Astrocyte (in vitro differentiated cells and primary cell): ENCODE data around the gene ZNF410. TPM values are rescaled to one million over a fixed set of nuclear protein-coding genes. Genes with fewer than 3 reads are reported as not detected.

Experiments used
- DNase-seq: peaks from one replicate; pipeline ENCODE4 v3.0.0-alpha.2; 2010; ENCODE audit warnings: low read depth
- FAIRE-seq: peaks from 2 replicates; lab custom pipeline; 2011; peaks lifted over from hg19 to GRCh38; lab: Jason Lieb, UNC
- H2AFZ ChIP-seq: 2 replicates; pipeline ENCODE4 v1.6.0; 2012; ENCODE audit warnings: low read depth, low read length, inconsistent platforms
- H3K27ac ChIP-seq: 2 replicates; pipeline ENCODE4 v1.5.1; 2011; ENCODE audit warnings: low read depth, low read length, inconsistent platforms
- H3K27me3 ChIP-seq: 2 replicates; pipeline ENCODE4 v1.6.0; 2011; ENCODE audit warnings: low read length, inconsistent platforms; ENCODE audit not compliant: insufficient read depth
- H3K36me3 ChIP-seq: 2 replicates; pipeline ENCODE4 v1.5.1; 2011; ENCODE audit warnings: low read length, inconsistent platforms; ENCODE audit not compliant: insufficient read depth
- H3K4me1 ChIP-seq: 2 replicates; pipeline ENCODE4 v1.5.1; 2011; ENCODE audit warnings: low read length, inconsistent platforms; ENCODE audit not compliant: insufficient read depth
- H3K4me2 ChIP-seq: 2 replicates; pipeline ENCODE4 v1.6.0; 2012; ENCODE audit warnings: low read length, inconsistent platforms
- H3K4me3 ChIP-seq: 2 replicates; pipeline ENCODE4 v1.5.1; 2011; ENCODE audit warnings: low read depth, mild to moderate bottlenecking, low read length, inconsistent platforms; ENCODE audit not compliant: insufficient read depth
- H3K79me2 ChIP-seq: 2 replicates; pipeline ENCODE4 v1.6.0; 2012; ENCODE audit warnings: mild to moderate bottlenecking, low read length, inconsistent platforms; ENCODE audit not compliant: insufficient read depth
- H3K9ac ChIP-seq: 2 replicates; pipeline ENCODE4 v1.6.0; 2012; ENCODE audit warnings: mild to moderate bottlenecking, low read length, inconsistent platforms
- H3K9me3 ChIP-seq: 2 replicates; pipeline ENCODE4 v1.5.1; 2012; ENCODE audit warnings: low read depth, mild to moderate bottlenecking, low read length, inconsistent platforms; ENCODE audit not compliant: insufficient read depth
- H4K20me1 ChIP-seq: 2 replicates; pipeline ENCODE4 v1.6.0; 2012; ENCODE audit warnings: low read length, inconsistent platforms; ENCODE audit not compliant: insufficient read depth
- H3K27ac Mint-ChIP-seq: one replicate; pipeline ENCODE4 v1.8.0; 2021; ENCODE audit warnings: mild to moderate bottlenecking, mixed read lengths; ENCODE audit not compliant: unreplicated experiment
- H3K27me3 Mint-ChIP-seq: one replicate; pipeline ENCODE4 v1.8.0; 2021; ENCODE audit warnings: low read depth, mixed read lengths; ENCODE audit not compliant: unreplicated experiment
- H3K36me3 Mint-ChIP-seq: one replicate; pipeline ENCODE4 v1.8.0; 2021; ENCODE audit warnings: low read depth, mixed read lengths; ENCODE audit not compliant: unreplicated experiment
- H3K4me1 Mint-ChIP-seq: one replicate; pipeline ENCODE4 v1.8.0; 2021; ENCODE audit warnings: low read depth, mixed read lengths; ENCODE audit not compliant: unreplicated experiment
- H3K4me3 Mint-ChIP-seq: one replicate; pipeline ENCODE4 v1.8.0; 2021; ENCODE audit warnings: mild to moderate bottlenecking, moderate library complexity, mixed read lengths; ENCODE audit not compliant: unreplicated experiment
- H3K9me3 Mint-ChIP-seq: one replicate; pipeline ENCODE4 v1.8.0; 2021; ENCODE audit warnings: mild to moderate bottlenecking, mixed read lengths; ENCODE audit not compliant: unreplicated experiment
- EZH2 ChIP-seq: IDR thresholded peaks from 2 replicates; pipeline ENCODE4 v1.6.1; 2012; ENCODE audit warnings: mild to moderate bottlenecking, low read length, inconsistent platforms; ENCODE audit not compliant: insufficient read depth
- total RNA-seq: library from RNA; stranded (reverse); gene quantifications from 2 replicates; pipeline ENCODE4 v1.2.1, GENCODE V29; 2021
- TF ChIP-seq, protein P1 (sequence below): IDR thresholded peaks from 2 replicates; pipeline ENCODE4 v1.5.1; 2011; ENCODE audit warnings: low read depth, mild to moderate bottlenecking, inconsistent platforms, low read length, moderate library complexity; ENCODE audit not compliant: insufficient read depth

ZNF410 gene
- total RNA-seq, 1 donor from 2014 or later: 42.9 TPM

DNA sequence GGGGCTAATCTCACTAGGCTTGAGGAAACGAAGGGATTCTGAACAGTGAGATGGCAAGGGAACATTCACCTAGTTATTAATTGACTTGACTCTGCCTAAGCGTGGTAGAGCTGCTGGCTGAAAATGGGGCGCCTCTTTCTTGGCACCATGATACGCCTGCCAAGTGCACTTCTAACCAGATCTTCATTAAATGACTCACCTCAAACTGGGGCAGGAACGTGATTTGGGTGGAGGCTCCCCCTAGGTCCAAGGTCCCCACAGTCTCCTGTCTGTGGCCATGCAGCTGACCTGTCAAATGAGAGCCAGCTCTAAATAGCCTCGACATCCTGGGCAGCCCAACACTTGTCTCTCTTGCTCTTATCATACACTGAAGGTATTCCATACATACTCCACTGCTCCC lies 89.5 kb downstream of the ZNF410 start:
- Histone ChIP-seq H3K79me2 (no peaks in the 10 kb centered on the region), H3K4me3 (no peak overlapping the region), H3K36me3 (peaks cover 3% of the 10 kb centered on the region), H3K27me3 (no peaks in the 10 kb centered on the region), H3K4me2 (no peak overlapping the region), H3K9ac (no peak overlapping the region), H3K27ac (no peak overlapping the region), H2AFZ (no peak overlapping the region), H3K9me3 (no peaks in the 10 kb centered on the region), H4K20me1 (no peaks in the 10 kb centered on the region), H3K4me1 (peaks cover 3% of the 10 kb centered on the region)
- Mint-ChIP-seq H3K9me3 (peaks cover 2% of the 10 kb centered on the region), H3K36me3 (peaks cover 5% of the 10 kb centered on the region), H3K4me3 (no peak overlapping the region), H3K27ac (no peak overlapping the region), H3K27me3 (no peaks in the 10 kb centered on the region), H3K4me1 (peaks cover 2% of the 10 kb centered on the region)
- no peak for FAIRE-seq
- TF ChIP-seq, protein P1, sequence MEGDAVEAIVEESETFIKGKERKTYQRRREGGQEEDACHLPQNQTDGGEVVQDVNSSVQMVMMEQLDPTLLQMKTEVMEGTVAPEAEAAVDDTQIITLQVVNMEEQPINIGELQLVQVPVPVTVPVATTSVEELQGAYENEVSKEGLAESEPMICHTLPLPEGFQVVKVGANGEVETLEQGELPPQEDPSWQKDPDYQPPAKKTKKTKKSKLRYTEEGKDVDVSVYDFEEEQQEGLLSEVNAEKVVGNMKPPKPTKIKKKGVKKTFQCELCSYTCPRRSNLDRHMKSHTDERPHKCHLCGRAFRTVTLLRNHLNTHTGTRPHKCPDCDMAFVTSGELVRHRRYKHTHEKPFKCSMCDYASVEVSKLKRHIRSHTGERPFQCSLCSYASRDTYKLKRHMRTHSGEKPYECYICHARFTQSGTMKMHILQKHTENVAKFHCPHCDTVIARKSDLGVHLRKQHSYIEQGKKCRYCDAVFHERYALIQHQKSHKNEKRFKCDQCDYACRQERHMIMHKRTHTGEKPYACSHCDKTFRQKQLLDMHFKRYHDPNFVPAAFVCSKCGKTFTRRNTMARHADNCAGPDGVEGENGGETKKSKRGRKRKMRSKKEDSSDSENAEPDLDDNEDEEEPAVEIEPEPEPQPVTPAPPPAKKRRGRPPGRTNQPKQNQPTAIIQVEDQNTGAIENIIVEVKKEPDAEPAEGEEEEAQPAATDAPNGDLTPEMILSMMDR: no peak
- TF ChIP-seq EZH2: no peak
- no peak for DNase-seq

GRCh38 chr14:73977896-73978295 lies 91.2 kb downstream of the ZNF410 start:
- peaks cover 5% of the 10 kb centered on the region for H3K36me3 Mint-ChIP-seq
- Histone ChIP-seq H3K4me3 (no peak overlapping the region), H3K27me3 (no peaks in the 10 kb centered on the region), H3K79me2 (no peaks in the 10 kb centered on the region), H3K9me3 (no peaks in the 10 kb centered on the region), H2AFZ (no peak overlapping the region), H3K27ac (no peak overlapping the region), H3K36me3 (peaks cover 2% of the 10 kb centered on the region), H3K9ac (no peak overlapping the region), H3K4me1 (peaks cover 3% of the 10 kb centered on the region), H3K4me2 (peak overlapping the region; percentile 9), H4K20me1 (no peaks in the 10 kb centered on the region)
- peaks cover 2% of the 10 kb centered on the region for H3K9me3 Mint-ChIP-seq
- FAIRE-seq (no peak), DNase-seq (peak; percentile 38)
- TF ChIP-seq, protein P1: no peak
- no peak for TF ChIP-seq EZH2
- H3K4me1 Mint-ChIP-seq: peaks cover 2% of the 10 kb centered on the region
- no peaks in the 10 kb centered on the region for H3K27me3 Mint-ChIP-seq
- no peak overlapping the region for H3K4me3 Mint-ChIP-seq
- H3K27ac Mint-ChIP-seq: no peak overlapping the region

Other genes with a start within 250 kb of the ZNF410 start
- gene DNAL1, start 241.9 kb upstream of the ZNF410 start, total RNA-seq: 24.9 and 27.4 TPM in 2 replicates
- gene PNMA1, start 172.5 kb upstream of the ZNF410 start, total RNA-seq: 67.4 and 74.3 TPM in 2 replicates
- 5.8 and 7.0 TPM in 2 replicates for gene PTGR2, start 35.0 kb upstream of the ZNF410 start, total RNA-seq
- gene FAM161B, start 63.2 kb downstream of the ZNF410 start, total RNA-seq: 2.6 and 3.0 TPM in 2 replicates
- gene COQ6, start 63.4 kb downstream of the ZNF410 start, total RNA-seq: 12.8 and 15.3 TPM in 2 replicates
- 9.5 and 9.7 TPM in 2 replicates for gene ENTPD5, start 132.4 kb downstream of the ZNF410 start, total RNA-seq
- 5.7 and 6.8 TPM in 2 replicates for gene BBOF1, start 132.5 kb downstream of the ZNF410 start, total RNA-seq
- 11.8 and 12.0 TPM in 2 replicates for gene ALDH6A1, start 197.6 kb downstream of the ZNF410 start, total RNA-seq
- gene LIN52, start 198.1 kb downstream of the ZNF410 start, total RNA-seq: 5.5 and 6.2 TPM in 2 replicates